Esophagus muscularis mucosa (tissue), 3 donors: ENCODE measurements around the gene MAGI1.

ENCODE experiments used
- EP300 ChIP-seq: sonication (generic); formaldehyde crosslinking; IDR thresholded peaks from one replicate; pipeline ENCODE4 v1.6.1; 2017; ENCODE audit warnings: antibody characterized with exemption
- TF ChIP-seq, protein P1 (sequence below), 3 experiments: fragments of 200-600 bp in 2 of 3; fragments of 450-650 bp in 1 of 3; sonication (generic) in 2 of 3; IDR thresholded peaks; one replicate each; pipeline ENCODE4 v1.5.1; 2017 to 2019; ENCODE audit warnings: antibody characterized with exemption in 3 of 3, mild to moderate bottlenecking in 2 of 3, moderate library complexity in 1 of 3

- no peak for TF ChIP-seq EP300
- TF ChIP-seq, protein P1, sequence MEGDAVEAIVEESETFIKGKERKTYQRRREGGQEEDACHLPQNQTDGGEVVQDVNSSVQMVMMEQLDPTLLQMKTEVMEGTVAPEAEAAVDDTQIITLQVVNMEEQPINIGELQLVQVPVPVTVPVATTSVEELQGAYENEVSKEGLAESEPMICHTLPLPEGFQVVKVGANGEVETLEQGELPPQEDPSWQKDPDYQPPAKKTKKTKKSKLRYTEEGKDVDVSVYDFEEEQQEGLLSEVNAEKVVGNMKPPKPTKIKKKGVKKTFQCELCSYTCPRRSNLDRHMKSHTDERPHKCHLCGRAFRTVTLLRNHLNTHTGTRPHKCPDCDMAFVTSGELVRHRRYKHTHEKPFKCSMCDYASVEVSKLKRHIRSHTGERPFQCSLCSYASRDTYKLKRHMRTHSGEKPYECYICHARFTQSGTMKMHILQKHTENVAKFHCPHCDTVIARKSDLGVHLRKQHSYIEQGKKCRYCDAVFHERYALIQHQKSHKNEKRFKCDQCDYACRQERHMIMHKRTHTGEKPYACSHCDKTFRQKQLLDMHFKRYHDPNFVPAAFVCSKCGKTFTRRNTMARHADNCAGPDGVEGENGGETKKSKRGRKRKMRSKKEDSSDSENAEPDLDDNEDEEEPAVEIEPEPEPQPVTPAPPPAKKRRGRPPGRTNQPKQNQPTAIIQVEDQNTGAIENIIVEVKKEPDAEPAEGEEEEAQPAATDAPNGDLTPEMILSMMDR (IDR thresholded peaks at IDR 0.05), result no peak
These were observed 659.5 kb downstream of the MAGI1 start for GRCh38 chr3:65379223-65379622.
